Activated T-cell treated with anti-CD3 and anti-CD28 coated beads for 4 hours (primary cell): Measurements from ENCODE around the gene TRIM65.
A peak's percentile ranks its signal among the peaks of the same experiment; 100 is the strongest.

ENCODE experiments used
- DNase-seq: peaks from one replicate; pipeline ENCODE4 v3.0.0-alpha.2; 2020

Gene TRIM65

GRCh38 chr17:75915268-75915667 is 18.5 kb upstream of the TRIM65 start:
- no peak for DNase-seq

- no peak for DNase-seq
Observed at GRCh38 chr17:75914643-75915267, 18.0 kb upstream of the TRIM65 start.

GRCh38 chr17:75913537-75914210 is 16.9 kb upstream of the TRIM65 start:
- DNase-seq, result no peak

GRCh38 chr17:75910699-75911098 is 13.9 kb upstream of the TRIM65 start:
- no peak for DNase-seq

- DNase-seq, result no peak
Observed at GRCh38 chr17:75909812-75910274, 13.1 kb upstream of the TRIM65 start.

GRCh38 chr17:75909051-75909811 is 12.5 kb upstream of the TRIM65 start:
- no peak for DNase-seq

GRCh38 chr17:75908201-75908600 is 11.4 kb upstream of the TRIM65 start:
- no peak for DNase-seq

GRCh38 chr17:75906143-75906884 is 9.6 kb upstream of the TRIM65 start:
- no peak for DNase-seq

GRCh38 chr17:75904749-75905521 is 8.2 kb upstream of the TRIM65 start, which contains the start of gene MRPL38:
Gene MRPL38 (minus strand): TSS chr17:75904884. CDS start chr17:75904875, 9 bp downstream.
- peak; percentile 78 for DNase-seq

GRCh38 chr17:75902406-75902805 is 5.7 kb upstream of the TRIM65 start:
- DNase-seq, result no peak

GRCh38 chr17:75901727-75902126 is 5.0 kb upstream of the TRIM65 start:
- no peak for DNase-seq

GRCh38 chr17:75900691-75901533 is 4.2 kb upstream of the TRIM65 start:
- DNase-seq, result no peak

GRCh38 chr17:75899767-75900468 is 3.2 kb upstream of the TRIM65 start:
- no peak for DNase-seq

GRCh38 chr17:75899353-75899752 is 2.6 kb upstream of the TRIM65 start:
- DNase-seq, result no peak

- no peak for DNase-seq
Observed at GRCh38 chr17:75898791-75899190, 2.0 kb upstream of the TRIM65 start.

- no peak for DNase-seq
Observed at GRCh38 chr17:75898065-75898464, 1.3 kb upstream of the TRIM65 start.

GRCh38 chr17:75897160-75898019 is 639 bp upstream of the TRIM65 start:
- no peak for DNase-seq

- DNase-seq, result no peak
Observed at GRCh38 chr17:75895370-75896155, 1.2 kb downstream of the TRIM65 start.
